HCT116 (cell line): ENCODE measurements around the gene RASSF6. TPM values are rescaled to one million over a fixed set of nuclear protein-coding genes. Genes with fewer than 3 reads are reported as not detected.

Experiments
- ATAC-seq: fragments of 200-7000 bp; cut with Tn5 transposase; 2 replicates; pipeline ENCODE4 v1.9.1; 2020; ENCODE audit warnings: mild to moderate bottlenecking, moderate library complexity
- BruUV-seq: library from RNA; stranded (reverse); fragments of 400-500 nt; replicated peaks from 2 replicates; lab custom pipeline; 2021; lab: Mats Ljungman, UMichigan
- CTCF ChIA-PET: fragments of 300-600 bp; sonication (Branson Sonifier 250); formaldehyde crosslinking; loops from one replicate; lab custom pipeline; 2021; ENCODE audit warnings: antibody characterized with exemption; lab: Charles Lee
- POLR2A ChIA-PET: fragments of 300-600, 350-600 bp; sonication (Branson Sonifier 250); formaldehyde crosslinking; loops from one replicate; lab custom pipeline; 2021; ENCODE audit warnings: antibody characterized with exemption; lab: Charles Lee
- RAD21 ChIA-PET, 2 experiments: fragments of 300-600 bp; sonication (Branson Sonifier 250); formaldehyde crosslinking; loops; one replicate each; lab custom pipeline; 2023; ENCODE audit warnings: low total read pairs in 2 of 2; ENCODE audit not compliant: uncharacterized antibody in 2 of 2, unreplicated experiment in 2 of 2, low non-redundant PET in 1 of 2; lab: Charles Lee
- DNase-seq: peaks from one replicate; pipeline ENCODE4 v3.0.0-alpha.2; 2010; ENCODE audit warnings: low read depth, low spot score
- H2AFZ ChIP-seq: fragments of 200-600 bp; shearing (Covaris generic), sonication (generic); 2 replicates; pipeline ENCODE4 v1.6.1; 2017; ENCODE audit warnings: low read depth, mixed run types, mixed read lengths, antibody characterized with exemption, low read length; ENCODE audit not compliant: poor library complexity, severe bottlenecking
- H3K27ac ChIP-seq: 2 replicates; pipeline ENCODE4 v1.5.1; 2012; ENCODE audit warnings: low read depth, low read length
- H3K27me3 ChIP-seq: fragments of 200-600 bp; sonication (generic); 2 replicates; pipeline ENCODE4 v1.6.1; 2016; ENCODE audit warnings: mixed run types, low read length, mixed read lengths; ENCODE audit not compliant: insufficient read depth
- H3K36me3 ChIP-seq, 2 experiments: fragments of 200-500 bp in 1 of 2; fragments of 200-600 bp in 1 of 2; sonication (Bioruptor generic) in 1 of 2; sonication (generic) in 1 of 2; 2 replicates each; pipeline versions ENCODE4 v1.5.1 to v1.6.1; 2014 to 2016; ENCODE audit warnings: low read length in 2 of 2, inconsistent platforms in 1 of 2, mixed read lengths in 1 of 2, mixed run types in 1 of 2; ENCODE audit not compliant: insufficient read depth in 2 of 2, control insufficient read depth in 1 of 2
- H3K4me1 ChIP-seq, 2 experiments: fragments of 200-600 bp in 1 of 2; sonication (generic) in 1 of 2; 2 replicates each; pipeline versions ENCODE4 v1.5.1 to v1.6.1; 2012 to 2017; ENCODE audit warnings: low read length in 2 of 2, inconsistent platforms in 1 of 2, mild to moderate bottlenecking in 1 of 2, mixed read lengths in 1 of 2, mixed run types in 1 of 2, moderate library complexity in 1 of 2; ENCODE audit not compliant: insufficient read depth in 2 of 2, control insufficient read depth in 1 of 2
- H3K4me2 ChIP-seq: fragments of 200-600 bp; sonication (generic); 2 replicates; pipeline ENCODE4 v1.6.1; 2017; ENCODE audit warnings: mixed run types, low read length, mixed read lengths
- H3K4me3 ChIP-seq, 2 experiments: fragments of 200-600 bp in 1 of 2; sonication (generic) in 1 of 2; replicated peaks in 1 of 2; 2 replicates each; pipeline ENCODE4 v1.5.1; 2011 to 2016; ENCODE audit warnings: low read length in 2 of 2, control low read depth in 1 of 2, low read depth in 1 of 2, mild to moderate bottlenecking in 1 of 2, mixed read lengths in 1 of 2, mixed run types in 1 of 2
- H3K79me2 ChIP-seq: fragments of 200-600 bp; sonication (generic); 2 replicates; pipeline ENCODE4 v1.6.1; 2017; ENCODE audit warnings: mild to moderate bottlenecking, mixed run types, low read length, moderate library complexity, mixed read lengths; ENCODE audit not compliant: insufficient read depth
- H3K9ac ChIP-seq: fragments of 200-600 bp; sonication (generic); 2 replicates; pipeline ENCODE4 v1.6.1; 2016; ENCODE audit warnings: low read length, mixed read lengths
- H3K9me2 ChIP-seq: fragments of 200-600 bp; sonication (generic), shearing (Covaris generic); 2 replicates; pipeline ENCODE4 v1.6.1; 2017; ENCODE audit warnings: mixed run types, mild to moderate bottlenecking, moderate library complexity; ENCODE audit not compliant: insufficient read depth
- H3K9me3 ChIP-seq, 2 experiments: fragments of 200-500 bp in 1 of 2; fragments of 200-600 bp in 1 of 2; sonication (Bioruptor generic) in 1 of 2; sonication (generic) in 1 of 2; 2 replicates each; pipeline ENCODE4 v1.6.1; 2014 to 2017; ENCODE audit warnings: low read length in 2 of 2, mixed read lengths in 2 of 2, inconsistent platforms in 1 of 2, low read depth in 1 of 2, mild to moderate bottlenecking in 1 of 2, mixed run types in 1 of 2, moderate library complexity in 1 of 2; ENCODE audit not compliant: control insufficient read depth in 1 of 2, insufficient read depth in 1 of 2
- H4K20me1 ChIP-seq: fragments of 200-600 bp; sonication (generic), shearing (Covaris generic); 2 replicates; pipeline ENCODE4 v1.6.1; 2017; ENCODE audit warnings: mixed run types, mild to moderate bottlenecking, moderate library complexity; ENCODE audit not compliant: insufficient read depth
- CBX3 ChIP-seq: IDR thresholded peaks from 2 replicates; pipeline ENCODE4 v1.6.1; 2012; ENCODE audit warnings: low read depth
- CEBPB ChIP-seq: IDR thresholded peaks from 2 replicates; pipeline ENCODE4 v1.6.1; 2012; ENCODE audit warnings: low read depth
- ELF1 ChIP-seq: IDR thresholded peaks from 2 replicates; pipeline ENCODE4 v1.6.1; 2012; ENCODE audit warnings: low read depth, borderline replicate concordance
- EZH2 ChIP-seq: fragments of 200-600 bp; sonication (generic); IDR thresholded peaks from 2 replicates; pipeline ENCODE4 v1.6.1; 2017; ENCODE audit warnings: antibody characterized with exemption, mixed run types
- EZH2phosphoT487 ChIP-seq: fragments of 200-600 bp; IDR thresholded peaks from 2 replicates; pipeline ENCODE4 v1.6.1; 2018; ENCODE audit warnings: antibody characterized with exemption, borderline replicate concordance
- FOSL1 ChIP-seq: IDR thresholded peaks from 2 replicates; pipeline ENCODE4 v1.6.1; 2012; ENCODE audit warnings: low read depth
- JUND ChIP-seq: IDR thresholded peaks from 2 replicates; pipeline ENCODE4 v1.6.1; 2012
- POLR2A ChIP-seq: IDR thresholded peaks from 2 replicates; pipeline ENCODE4 v1.7.0; 2011; ENCODE audit warnings: borderline replicate concordance; ENCODE audit not compliant: insufficient read depth, insufficient read length; ENCODE audit errors: extremely low read depth
- TCF7L2 ChIP-seq: IDR thresholded peaks from 2 replicates; pipeline ENCODE4 v1.7.0; 2011; ENCODE audit warnings: borderline replicate concordance, inconsistent platforms; ENCODE audit not compliant: insufficient read depth, insufficient read length; ENCODE audit errors: extremely low read depth
- YY1 ChIP-seq: IDR thresholded peaks from 2 replicates; pipeline ENCODE4 v1.6.1; 2011; ENCODE audit warnings: low read length, low read depth, moderate library complexity, mild to moderate bottlenecking; ENCODE audit not compliant: insufficient replicate concordance; ENCODE audit errors: extremely low read depth
- ZFX ChIP-seq: fragments of 450-650 bp; IDR thresholded peaks from 2 replicates; pipeline ENCODE4 v1.6.1; 2017
- ZNF274 ChIP-seq: fragments of 200-500 bp; sonication (Bioruptor generic); IDR thresholded peaks from 2 replicates; pipeline ENCODE4 v1.6.1; 2014; ENCODE audit warnings: mild to moderate bottlenecking, low read depth, low read length, inconsistent platforms
- intact Hi-C: fragments of 100-400 bp; cut with micrococcal nuclease; formaldehyde crosslinking; loops from 2 replicates; pipeline ENCODE4 v1.10.0; 2022
- total RNA-seq: library from RNA; stranded (reverse); gene quantifications from one replicate; pipeline ENCODE4 v1.2.1, GENCODE V29; 2021; ENCODE audit not compliant: unreplicated experiment
- TF ChIP-seq, protein P1 (sequence below): IDR thresholded peaks from 2 replicates; pipeline ENCODE4 v1.6.1; 2012; ENCODE audit warnings: low read depth
- TF ChIP-seq, protein P2 (sequence below): IDR thresholded peaks from 2 replicates; pipeline ENCODE4 v1.6.1; 2012
- TF ChIP-seq, protein P3 (sequence below): IDR thresholded peaks from 2 replicates; pipeline ENCODE4 v1.6.1; 2011; ENCODE audit warnings: mild to moderate bottlenecking, low read length, moderate library complexity; ENCODE audit not compliant: insufficient replicate concordance; ENCODE audit errors: extremely low read depth
- TF ChIP-seq, protein P4 (sequence below): IDR thresholded peaks from 2 replicates; pipeline ENCODE4 v1.6.1; 2012

RASSF6 gene
- total RNA-seq, 1 experiment from 2014 or later, result 1.1 TPM

DNA sequence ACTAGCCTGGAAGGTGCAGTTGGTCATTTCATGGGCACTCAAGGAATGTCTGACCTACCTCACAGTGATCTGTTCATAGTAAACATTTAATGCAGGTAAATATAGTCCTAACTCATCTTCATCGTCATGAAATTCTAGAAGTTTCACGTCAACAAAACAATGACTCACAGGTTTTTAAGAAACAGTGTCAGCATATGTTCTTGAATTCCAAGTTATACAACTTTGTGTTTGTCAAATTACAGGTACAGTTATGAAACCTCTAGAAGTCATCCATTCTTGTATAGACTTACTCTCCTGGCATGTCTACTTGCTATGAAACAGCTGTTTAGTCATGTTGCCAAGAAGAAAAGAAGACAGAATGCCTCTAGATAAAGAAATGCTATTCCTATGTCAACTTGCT lies 92.1 kb downstream of the RASSF6 start:
- no peak overlapping the region for H3K4me2 ChIP-seq
- no peak overlapping the region for H3K9ac ChIP-seq
- intact Hi-C loops, result no loop called here
- no peaks in the 10 kb centered on the region for H3K27me3 ChIP-seq
- no peaks in the 10 kb centered on the region for H3K36me3 ChIP-seq
- no peak overlapping the region for H2AFZ ChIP-seq
- H3K9me3 ChIP-seq, result no peaks in the 10 kb centered on the region
- H3K4me3 ChIP-seq, result no peak overlapping the region
- CTCF ChIA-PET, result no interaction called here
- no TSS peak for BruUV-seq
- no peaks in the 10 kb centered on the region for H3K79me2 ChIP-seq
- RAD21 ChIA-PET, result no interaction called here
- H3K27ac ChIP-seq, result no peak overlapping the region
- H3K4me1 ChIP-seq, result no peaks in the 10 kb centered on the region
- POLR2A ChIA-PET, result no interaction called here
- H3K9me2 ChIP-seq, result no peaks in the 10 kb centered on the region
- no peak for ATAC-seq
- no peak for TF ChIP-seq ELF1
- TF ChIP-seq FOSL1, result no peak
- TF ChIP-seq, protein P1, sequence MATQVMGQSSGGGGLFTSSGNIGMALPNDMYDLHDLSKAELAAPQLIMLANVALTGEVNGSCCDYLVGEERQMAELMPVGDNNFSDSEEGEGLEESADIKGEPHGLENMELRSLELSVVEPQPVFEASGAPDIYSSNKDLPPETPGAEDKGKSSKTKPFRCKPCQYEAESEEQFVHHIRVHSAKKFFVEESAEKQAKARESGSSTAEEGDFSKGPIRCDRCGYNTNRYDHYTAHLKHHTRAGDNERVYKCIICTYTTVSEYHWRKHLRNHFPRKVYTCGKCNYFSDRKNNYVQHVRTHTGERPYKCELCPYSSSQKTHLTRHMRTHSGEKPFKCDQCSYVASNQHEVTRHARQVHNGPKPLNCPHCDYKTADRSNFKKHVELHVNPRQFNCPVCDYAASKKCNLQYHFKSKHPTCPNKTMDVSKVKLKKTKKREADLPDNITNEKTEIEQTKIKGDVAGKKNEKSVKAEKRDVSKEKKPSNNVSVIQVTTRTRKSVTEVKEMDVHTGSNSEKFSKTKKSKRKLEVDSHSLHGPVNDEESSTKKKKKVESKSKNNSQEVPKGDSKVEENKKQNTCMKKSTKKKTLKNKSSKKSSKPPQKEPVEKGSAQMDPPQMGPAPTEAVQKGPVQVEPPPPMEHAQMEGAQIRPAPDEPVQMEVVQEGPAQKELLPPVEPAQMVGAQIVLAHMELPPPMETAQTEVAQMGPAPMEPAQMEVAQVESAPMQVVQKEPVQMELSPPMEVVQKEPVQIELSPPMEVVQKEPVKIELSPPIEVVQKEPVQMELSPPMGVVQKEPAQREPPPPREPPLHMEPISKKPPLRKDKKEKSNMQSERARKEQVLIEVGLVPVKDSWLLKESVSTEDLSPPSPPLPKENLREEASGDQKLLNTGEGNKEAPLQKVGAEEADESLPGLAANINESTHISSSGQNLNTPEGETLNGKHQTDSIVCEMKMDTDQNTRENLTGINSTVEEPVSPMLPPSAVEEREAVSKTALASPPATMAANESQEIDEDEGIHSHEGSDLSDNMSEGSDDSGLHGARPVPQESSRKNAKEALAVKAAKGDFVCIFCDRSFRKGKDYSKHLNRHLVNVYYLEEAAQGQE, result no peak
- TF ChIP-seq EZH2phosphoT487, result no peak
- TF ChIP-seq JUND, result no peak
- no peak for TF ChIP-seq ZFX
- TF ChIP-seq, protein P2, sequence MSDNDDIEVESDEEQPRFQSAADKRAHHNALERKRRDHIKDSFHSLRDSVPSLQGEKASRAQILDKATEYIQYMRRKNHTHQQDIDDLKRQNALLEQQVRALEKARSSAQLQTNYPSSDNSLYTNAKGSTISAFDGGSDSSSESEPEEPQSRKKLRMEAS, result no peak
- TF ChIP-seq POLR2A, result no peak
- no peak for TF ChIP-seq CEBPB
- TF ChIP-seq EZH2, result no peak
- TF ChIP-seq, protein P3, sequence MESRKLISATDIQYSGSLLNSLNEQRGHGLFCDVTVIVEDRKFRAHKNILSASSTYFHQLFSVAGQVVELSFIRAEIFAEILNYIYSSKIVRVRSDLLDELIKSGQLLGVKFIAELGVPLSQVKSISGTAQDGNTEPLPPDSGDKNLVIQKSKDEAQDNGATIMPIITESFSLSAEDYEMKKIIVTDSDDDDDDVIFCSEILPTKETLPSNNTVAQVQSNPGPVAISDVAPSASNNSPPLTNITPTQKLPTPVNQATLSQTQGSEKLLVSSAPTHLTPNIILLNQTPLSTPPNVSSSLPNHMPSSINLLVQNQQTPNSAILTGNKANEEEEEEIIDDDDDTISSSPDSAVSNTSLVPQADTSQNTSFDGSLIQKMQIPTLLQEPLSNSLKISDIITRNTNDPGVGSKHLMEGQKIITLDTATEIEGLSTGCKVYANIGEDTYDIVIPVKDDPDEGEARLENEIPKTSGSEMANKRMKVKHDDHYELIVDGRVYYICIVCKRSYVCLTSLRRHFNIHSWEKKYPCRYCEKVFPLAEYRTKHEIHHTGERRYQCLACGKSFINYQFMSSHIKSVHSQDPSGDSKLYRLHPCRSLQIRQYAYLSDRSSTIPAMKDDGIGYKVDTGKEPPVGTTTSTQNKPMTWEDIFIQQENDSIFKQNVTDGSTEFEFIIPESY, result no peak
- no peak for TF ChIP-seq YY1
- no peak for TF ChIP-seq ZNF274
- TF ChIP-seq, protein P4, sequence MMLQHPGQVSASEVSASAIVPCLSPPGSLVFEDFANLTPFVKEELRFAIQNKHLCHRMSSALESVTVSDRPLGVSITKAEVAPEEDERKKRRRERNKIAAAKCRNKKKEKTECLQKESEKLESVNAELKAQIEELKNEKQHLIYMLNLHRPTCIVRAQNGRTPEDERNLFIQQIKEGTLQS, result no peak
- TF ChIP-seq CBX3, result no peak
- no peak for TF ChIP-seq TCF7L2
- H4K20me1 ChIP-seq, result no peaks in the 10 kb centered on the region
- DNase-seq, result no peak
